CD14-positive monocyte (primary cell): ENCODE data around the gene THSD4. TPM values are rescaled to one million over a fixed set of nuclear protein-coding genes. Genes with fewer than 3 reads are reported as not detected.

Experiments
- DNase-seq, 3 donors: peaks; one replicate each; pipeline ENCODE4 v3.0.0-alpha.2; 2011 to 2022
- H2AFZ ChIP-seq: 2 replicates; pipeline ENCODE4 v1.6.0; 2012; ENCODE audit warnings: mild to moderate bottlenecking, low read depth, low read length, inconsistent platforms; ENCODE audit not compliant: insufficient read depth, poor library complexity, severe bottlenecking
- H3K27ac ChIP-seq, 2 donors: 1 replicate in 1 of 2; 2 replicates in 1 of 2; pipeline ENCODE4 v1.5.1; 2012 to 2013; ENCODE audit warnings: low read length in 2 of 2, control low read depth in 1 of 2, inconsistent platforms in 1 of 2, low read depth in 1 of 2, mild to moderate bottlenecking in 1 of 2
- H3K27me3 ChIP-seq, 2 donors: one replicate each; pipeline versions ENCODE4 v1.6.0 to v1.6.1; 2011 to 2013; ENCODE audit warnings: low read length in 2 of 2; ENCODE audit not compliant: control insufficient read depth in 2 of 2, insufficient read depth in 2 of 2
- H3K36me3 ChIP-seq, 2 donors: replicated peaks in 1 of 2; 1 replicate in 1 of 2; 2 replicates in 1 of 2; pipeline versions ENCODE4 v1.5.1 to v1.6.1; 2012 to 2013; ENCODE audit warnings: low read length in 2 of 2, control low read depth in 1 of 2, inconsistent platforms in 1 of 2, mild to moderate bottlenecking in 1 of 2; ENCODE audit not compliant: insufficient read depth in 2 of 2, control insufficient read depth in 1 of 2
- H3K4me1 ChIP-seq, 2 donors: 1 replicate in 1 of 2; 2 replicates in 1 of 2; pipeline versions ENCODE4 v1.5.1 to v1.6.1; 2012 to 2013; ENCODE audit warnings: low read length in 2 of 2, control low read depth in 1 of 2, inconsistent platforms in 1 of 2, mild to moderate bottlenecking in 1 of 2, moderate library complexity in 1 of 2; ENCODE audit not compliant: insufficient read depth in 2 of 2, control insufficient read depth in 1 of 2
- H3K4me2 ChIP-seq: replicated peaks from 2 replicates; pipeline ENCODE3; 2012; ENCODE audit warnings: low read length, moderate library complexity, mild to moderate bottlenecking; ENCODE audit not compliant: poor library complexity, severe bottlenecking; ENCODE audit errors: extremely low read depth
- H3K4me3 ChIP-seq, 3 experiments: fragments of 200-600 bp in 1 of 3; sonication (generic) in 1 of 3; replicated peaks in 1 of 3; 1 replicate in 2 of 3; 2 replicates in 1 of 3; pipeline ENCODE4 v1.5.1; 2011 to 2013; ENCODE audit warnings: low read length in 3 of 3, mild to moderate bottlenecking in 3 of 3, control low read depth in 2 of 3, low read depth in 2 of 3, inconsistent platforms in 1 of 3, moderate library complexity in 1 of 3
- H3K79me2 ChIP-seq: 2 replicates; pipeline ENCODE4 v1.6.0; 2012; ENCODE audit warnings: mild to moderate bottlenecking, control low read depth, inconsistent platforms, low read length, moderate library complexity; ENCODE audit not compliant: insufficient read depth
- H3K9ac ChIP-seq: 2 replicates; pipeline ENCODE4 v1.6.0; 2017; ENCODE audit warnings: low read length, mild to moderate bottlenecking; ENCODE audit not compliant: insufficient read depth, poor library complexity, severe bottlenecking
- H3K9me3 ChIP-seq, 2 donors: replicated peaks in 1 of 2; 1 replicate in 1 of 2; 2 replicates in 1 of 2; pipeline versions ENCODE4 v1.5.1 to v1.6.1; 2012 to 2013; ENCODE audit warnings: low read length in 2 of 2, control low read depth in 1 of 2; ENCODE audit not compliant: control insufficient read depth in 1 of 2, insufficient read depth in 1 of 2
- H4K20me1 ChIP-seq: 2 replicates; pipeline ENCODE4 v1.6.0; 2012; ENCODE audit warnings: mild to moderate bottlenecking, low read length, control low read depth, moderate library complexity; ENCODE audit not compliant: insufficient read depth
- H3K27ac Mint-ChIP-seq, 7 donors: one replicate each; pipeline ENCODE4 v1.8.0; 2020; ENCODE audit warnings: mild to moderate bottlenecking in 7 of 7, mixed read lengths in 7 of 7, moderate library complexity in 6 of 7, inconsistent platforms in 2 of 7
- H3K27me3 Mint-ChIP-seq, 3 donors: one replicate each; pipeline ENCODE4 v1.8.0; 2021 to 2022; ENCODE audit warnings: low read depth in 3 of 3, mild to moderate bottlenecking in 3 of 3, mixed read lengths in 3 of 3, moderate library complexity in 3 of 3, inconsistent platforms in 1 of 3
- H3K36me3 Mint-ChIP-seq, 2 donors: one replicate each; pipeline ENCODE4 v1.8.0; 2020; ENCODE audit warnings: mixed read lengths in 2 of 2, inconsistent platforms in 1 of 2, mild to moderate bottlenecking in 1 of 2
- H3K4me1 Mint-ChIP-seq: one replicate; pipeline ENCODE4 v1.8.0; 2020; ENCODE audit warnings: mild to moderate bottlenecking, mixed read lengths
- H3K4me3 Mint-ChIP-seq, 2 donors: one replicate each; pipeline ENCODE4 v1.8.0; 2020; ENCODE audit warnings: mild to moderate bottlenecking in 2 of 2, mixed read lengths in 2 of 2, moderate library complexity in 1 of 2
- H3K9me3 Mint-ChIP-seq, 7 donors: one replicate each; pipeline ENCODE4 v1.8.0; 2020 to 2022; ENCODE audit warnings: mixed read lengths in 7 of 7, mild to moderate bottlenecking in 6 of 7, moderate library complexity in 6 of 7, inconsistent platforms in 2 of 7
- WGBS: methylation state at CpG from one replicate; pipeline ENCODE4 v1.1.5; 2013; ENCODE audit warnings: missing lambda C conversion rate; ENCODE audit not compliant: insufficient coverage; 5-methylcytosine and 5-hydroxymethylcytosine counted together
- intact Hi-C, 2 donors: fragments of 100-400 bp; cut with micrococcal nuclease; formaldehyde crosslinking; loops; one replicate each; pipeline versions ENCODE4 v1.15.0 to v1.15.1; 2023
- polyA plus RNA-seq, 3 donors: library from polyadenylated mRNA; depleted of rRNA in 1 of 3; unstranded in 2 of 3; stranded (reverse) in 1 of 3; fragments of 300-500 nt in 2 of 3; fragments of >200 nt in 1 of 3; fragmentation: Illumina TruSeq in 2 of 3; gene quantifications; 1 replicate in 2 of 3; 2 replicates in 1 of 3; pipeline ENCODE4 v1.2.3, GENCODE V29; 2012 to 2021
- TF ChIP-seq, protein P1 (sequence below): fragments of 200-600 bp; IDR thresholded peaks from one replicate; pipeline ENCODE4 v1.8.0; 2022; ENCODE audit warnings: antibody characterized with exemption, mild to moderate bottlenecking

Gene THSD4
- polyA plus RNA-seq, 3 donors: not detected

DNA sequence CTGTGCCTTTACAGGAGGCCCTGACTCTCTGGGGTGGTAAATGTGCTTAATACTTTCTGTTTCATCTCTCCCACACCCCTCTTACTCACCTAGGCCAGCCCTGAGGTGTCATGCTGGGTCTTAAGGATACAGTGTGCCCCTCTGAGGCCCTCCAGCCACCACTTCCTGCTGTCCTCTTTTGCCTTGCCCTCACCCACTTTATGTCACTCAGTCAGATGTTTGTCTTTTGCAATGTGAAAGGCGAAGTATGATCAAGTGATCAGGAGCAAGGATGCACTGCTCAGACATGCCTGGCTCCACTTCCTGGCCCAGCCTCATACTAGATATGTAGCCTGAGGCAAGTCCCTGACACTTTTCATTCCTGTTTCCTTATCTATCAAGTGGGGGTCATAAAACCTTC lies 356.1 kb downstream of the THSD4 start:
- no peak overlapping the region for H3K27ac ChIP-seq
- H3K36me3 ChIP-seq: no peaks in the 10 kb centered on the region
- no peak overlapping the region for H3K27ac Mint-ChIP-seq
- peaks cover 0 to 3% (median 3%) of the 10 kb centered on the region in 3 donors for H3K27me3 Mint-ChIP-seq
- no peak overlapping the region for H3K4me2 ChIP-seq
- H3K4me3 Mint-ChIP-seq: no peak overlapping the region
- no peaks in the 10 kb centered on the region for H3K36me3 Mint-ChIP-seq
- no CpG with 5 or more reads among the region's 1 CpG for WGBS
- H3K9me3 Mint-ChIP-seq: peaks cover 0 to 7% (median 3%) of the 10 kb centered on the region in 7 donors
- no peak overlapping the region for H3K9ac ChIP-seq
- no peaks in the 10 kb centered on the region for H3K4me1 ChIP-seq
- H3K79me2 ChIP-seq: no peaks in the 10 kb centered on the region
- H3K4me3 ChIP-seq: no peak overlapping the region
- H3K9me3 ChIP-seq: no peaks in the 10 kb centered on the region
- DNase-seq: no peak
- no peak overlapping the region for H2AFZ ChIP-seq
- intact Hi-C loops: no loop called here
- no peaks in the 10 kb centered on the region for H3K4me1 Mint-ChIP-seq
- TF ChIP-seq, protein P1, sequence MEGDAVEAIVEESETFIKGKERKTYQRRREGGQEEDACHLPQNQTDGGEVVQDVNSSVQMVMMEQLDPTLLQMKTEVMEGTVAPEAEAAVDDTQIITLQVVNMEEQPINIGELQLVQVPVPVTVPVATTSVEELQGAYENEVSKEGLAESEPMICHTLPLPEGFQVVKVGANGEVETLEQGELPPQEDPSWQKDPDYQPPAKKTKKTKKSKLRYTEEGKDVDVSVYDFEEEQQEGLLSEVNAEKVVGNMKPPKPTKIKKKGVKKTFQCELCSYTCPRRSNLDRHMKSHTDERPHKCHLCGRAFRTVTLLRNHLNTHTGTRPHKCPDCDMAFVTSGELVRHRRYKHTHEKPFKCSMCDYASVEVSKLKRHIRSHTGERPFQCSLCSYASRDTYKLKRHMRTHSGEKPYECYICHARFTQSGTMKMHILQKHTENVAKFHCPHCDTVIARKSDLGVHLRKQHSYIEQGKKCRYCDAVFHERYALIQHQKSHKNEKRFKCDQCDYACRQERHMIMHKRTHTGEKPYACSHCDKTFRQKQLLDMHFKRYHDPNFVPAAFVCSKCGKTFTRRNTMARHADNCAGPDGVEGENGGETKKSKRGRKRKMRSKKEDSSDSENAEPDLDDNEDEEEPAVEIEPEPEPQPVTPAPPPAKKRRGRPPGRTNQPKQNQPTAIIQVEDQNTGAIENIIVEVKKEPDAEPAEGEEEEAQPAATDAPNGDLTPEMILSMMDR: no peak
- no peaks in the 10 kb centered on the region for H4K20me1 ChIP-seq
- no peaks in the 10 kb centered on the region for H3K27me3 ChIP-seq

DNA sequence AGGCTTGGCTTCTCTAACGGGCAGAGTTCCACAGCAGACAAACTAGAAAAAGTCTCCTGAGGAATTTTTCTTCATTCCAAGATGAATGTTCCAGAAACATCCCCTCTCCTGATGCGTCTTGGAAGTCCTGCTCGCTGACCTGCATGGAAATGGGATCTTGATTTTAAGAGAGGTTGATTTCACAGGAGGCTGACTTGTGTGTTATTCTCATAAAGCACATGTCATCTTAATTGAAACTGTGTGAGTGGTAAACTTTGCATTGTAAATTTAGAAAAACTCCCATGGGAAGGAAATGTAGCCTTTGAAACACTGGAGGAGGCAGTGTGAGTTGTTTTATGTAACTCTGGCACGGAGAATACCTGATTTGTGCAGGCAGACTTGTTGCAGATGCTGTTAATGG lies 357.3 kb downstream of the THSD4 start:
- Mint-ChIP-seq H3K27me3 (peaks cover 0 to 3% (median 2%) of the 10 kb centered on the region in 3 donors), H3K4me3 (no peak overlapping the region), H3K4me1 (no peaks in the 10 kb centered on the region), H3K27ac (no peak overlapping the region), H3K36me3 (no peaks in the 10 kb centered on the region), H3K9me3 (peaks cover 0 to 7% (median 0%) of the 10 kb centered on the region in 7 donors)
- H3K9ac ChIP-seq: no peak overlapping the region
- no peaks in the 10 kb centered on the region for H3K79me2 ChIP-seq
- no peak overlapping the region for H2AFZ ChIP-seq
- H3K4me1 ChIP-seq: no peaks in the 10 kb centered on the region
- H4K20me1 ChIP-seq: no peaks in the 10 kb centered on the region
- no peak overlapping the region for H3K27ac ChIP-seq
- TF ChIP-seq, protein P1: no peak
- H3K36me3 ChIP-seq: no peaks in the 10 kb centered on the region
- H3K4me3 ChIP-seq: no peak overlapping the region
- DNase-seq: no peak
- H3K9me3 ChIP-seq: no peaks in the 10 kb centered on the region
- no peaks in the 10 kb centered on the region for H3K27me3 ChIP-seq
- 100% methylated on average over 1 of the region's 4 CpGs for WGBS
- intact Hi-C loops: no loop called here
- H3K4me2 ChIP-seq: no peak overlapping the region
